Gastrocnemius medialis (tissue), 4 donors: Measurements from ENCODE around the gene ADPRH. TPM values are rescaled to one million over a fixed set of nuclear protein-coding genes. Genes with fewer than 3 reads are reported as not detected.

Experiments used
- ATAC-seq, 2 donors: fragments of 150-250 bp; one replicate each; pipeline ENCODE4 v1.9.1; 2016
- DNase-seq, 2 donors: peaks; one replicate each; pipeline ENCODE4 v3.0.0-alpha.2; 2019
- H3K27ac ChIP-seq, 4 donors: fragments of 200-600 bp; sonication (generic); 1 replicate in 1 of 4; 2 replicates in 3 of 4; pipeline ENCODE4 v1.5.1; 2016 to 2018; ENCODE audit warnings: mild to moderate bottlenecking in 2 of 4, moderate library complexity in 1 of 4
- H3K27me3 ChIP-seq, 3 donors: fragments of 200-600 bp; sonication (generic) in 2 of 3; 1 replicate in 1 of 3; 2 replicates in 2 of 3; pipeline versions ENCODE4 v1.5.1 to v1.6.0; 2016 to 2019; ENCODE audit warnings: mild to moderate bottlenecking in 1 of 3, moderate library complexity in 1 of 3
- H3K36me3 ChIP-seq, 2 donors: fragments of 200-600 bp; sonication (generic) in 1 of 2; one replicate each; pipeline ENCODE4 v1.5.1; 2017 to 2018
- H3K4me1 ChIP-seq, 2 donors: fragments of 200-600 bp; sonication (generic) in 1 of 2; one replicate each; pipeline ENCODE4 v1.5.1; 2016 to 2017; ENCODE audit warnings: mild to moderate bottlenecking in 2 of 2
- H3K4me3 ChIP-seq, 4 donors: fragments of 200-600 bp; sonication (generic) in 3 of 4; 1 replicate in 1 of 4; 2 replicates in 3 of 4; pipeline ENCODE4 v1.5.1; 2016 to 2019; ENCODE audit warnings: mild to moderate bottlenecking in 2 of 4
- H3K9me3 ChIP-seq, 3 donors: fragments of 200-600 bp; sonication (generic) in 2 of 3; 1 replicate in 1 of 3; 2 replicates in 2 of 3; pipeline ENCODE4 v1.5.1; 2016 to 2019
- POLR2A ChIP-seq, 2 donors: fragments of 450-650 bp; IDR thresholded peaks; one replicate each; pipeline ENCODE4 v1.6.1; 2017; ENCODE audit warnings: antibody characterized with exemption in 2 of 2, mild to moderate bottlenecking in 2 of 2, moderate library complexity in 2 of 2
- in situ Hi-C, 4 donors: fragments of 200-750 bp; cut with MboI; loops; one replicate each; pipeline versions ENCODE4 v1.15.0 to v1.8.0; 2017; ENCODE audit warnings: low sequenced_read_pairs in 4 of 4
- intact Hi-C: fragments of 100-400 bp; cut with DNase I; formaldehyde crosslinking; loops from one replicate; pipeline ENCODE4 v1.15.1; 2023; ENCODE audit warnings: low total_unique reads
- total RNA-seq, 4 donors: library from RNA; depleted of rRNA; stranded (reverse); fragments of >200 nt; gene quantifications; one replicate each; pipeline versions ENCODE4 v1.1.0 to v1.2.3, GENCODE V29; 2016
- TF ChIP-seq, protein P1 (sequence below), 5 experiments: fragments of 450-650 bp in 3 of 5; fragments of 200-600 bp in 2 of 5; sonication (generic) in 2 of 5; IDR thresholded peaks in 4 of 5; conservative IDR thresholded peaks in 1 of 5; 1 replicate in 4 of 5; 2 replicates in 1 of 5; pipeline ENCODE4 v1.5.1; 2016 to 2019; ENCODE audit warnings: antibody characterized with exemption in 5 of 5, mild to moderate bottlenecking in 3 of 5, moderate library complexity in 3 of 5

Gene ADPRH
- total RNA-seq, 4 donors from 2014 or later = 8.2 to 15.3 (median 10.3) TPM

GRCh38 chr3:119557877-119558269, 21.4 kb upstream of the ADPRH start:
- H3K27me3 ChIP-seq = no peaks in the 10 kb centered on the region
- in situ Hi-C loops = no loop called here
- no peaks in the 10 kb centered on the region for H3K9me3 ChIP-seq
- H3K36me3 ChIP-seq = no peaks in the 10 kb centered on the region
- TF ChIP-seq POLR2A (IDR thresholded peaks at IDR 0.05) = no peak
- TF ChIP-seq, protein P1, sequence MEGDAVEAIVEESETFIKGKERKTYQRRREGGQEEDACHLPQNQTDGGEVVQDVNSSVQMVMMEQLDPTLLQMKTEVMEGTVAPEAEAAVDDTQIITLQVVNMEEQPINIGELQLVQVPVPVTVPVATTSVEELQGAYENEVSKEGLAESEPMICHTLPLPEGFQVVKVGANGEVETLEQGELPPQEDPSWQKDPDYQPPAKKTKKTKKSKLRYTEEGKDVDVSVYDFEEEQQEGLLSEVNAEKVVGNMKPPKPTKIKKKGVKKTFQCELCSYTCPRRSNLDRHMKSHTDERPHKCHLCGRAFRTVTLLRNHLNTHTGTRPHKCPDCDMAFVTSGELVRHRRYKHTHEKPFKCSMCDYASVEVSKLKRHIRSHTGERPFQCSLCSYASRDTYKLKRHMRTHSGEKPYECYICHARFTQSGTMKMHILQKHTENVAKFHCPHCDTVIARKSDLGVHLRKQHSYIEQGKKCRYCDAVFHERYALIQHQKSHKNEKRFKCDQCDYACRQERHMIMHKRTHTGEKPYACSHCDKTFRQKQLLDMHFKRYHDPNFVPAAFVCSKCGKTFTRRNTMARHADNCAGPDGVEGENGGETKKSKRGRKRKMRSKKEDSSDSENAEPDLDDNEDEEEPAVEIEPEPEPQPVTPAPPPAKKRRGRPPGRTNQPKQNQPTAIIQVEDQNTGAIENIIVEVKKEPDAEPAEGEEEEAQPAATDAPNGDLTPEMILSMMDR (IDR thresholded peaks at IDR 0.05 in 4 of 5, conservative IDR thresholded peaks at IDR 0.05 in 1 of 5) = no peak
- no peak overlapping the region for H3K27ac ChIP-seq
- intact Hi-C loops = no loop called here
- no peak for DNase-seq
- H3K4me3 ChIP-seq = no peak overlapping the region
- ATAC-seq = no peak
- peaks cover 0 to 4% of the 10 kb centered on the region in 2 donors for H3K4me1 ChIP-seq

DNA sequence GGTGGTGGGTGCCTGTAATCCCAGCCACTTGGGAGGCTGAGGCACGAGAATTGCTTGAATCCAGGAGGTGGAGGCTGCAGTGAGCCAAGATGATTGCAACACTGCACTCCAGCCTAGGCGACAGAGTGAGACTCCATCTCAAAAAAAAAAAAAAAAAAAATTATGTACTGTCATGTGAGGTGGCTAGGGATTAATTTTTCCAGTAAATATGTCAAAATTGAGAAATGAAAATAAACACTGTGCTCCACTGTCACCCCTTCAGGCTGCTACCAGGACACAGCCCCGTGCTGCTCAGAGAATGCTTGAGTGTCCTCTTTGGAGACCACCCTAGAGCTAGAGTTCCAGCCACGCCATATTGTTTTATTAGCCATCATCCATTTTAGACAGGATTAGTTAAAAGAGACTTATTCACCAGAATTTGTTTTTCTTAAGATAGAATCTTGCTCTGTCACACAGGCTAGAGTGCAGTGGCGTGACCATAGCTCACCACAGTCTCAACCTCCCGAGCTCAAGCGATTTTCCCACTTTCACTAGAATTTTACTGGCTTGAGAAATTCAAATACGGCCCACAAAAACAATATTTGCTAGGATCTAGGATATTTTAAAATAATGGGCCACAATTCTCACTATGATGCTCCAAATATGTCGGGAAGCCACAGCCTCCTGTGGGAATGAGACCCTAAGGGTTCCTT, 20.5 kb upstream of the ADPRH start:
- Histone ChIP-seq H3K27me3 (no peaks in the 10 kb centered on the region), H3K27ac (no peak overlapping the region), H3K4me1 (peaks cover 0 to 4% of the 10 kb centered on the region in 2 donors), H3K9me3 (no peaks in the 10 kb centered on the region), H3K4me3 (no peak overlapping the region), H3K36me3 (no peaks in the 10 kb centered on the region)
- DNase-seq (no peak), ATAC-seq (no peak)
- in situ Hi-C loops = no loop called here
- intact Hi-C loops = no loop called here
- no peak for TF ChIP-seq POLR2A (IDR thresholded peaks at IDR 0.05)
- TF ChIP-seq, protein P1 (IDR thresholded peaks at IDR 0.05 in 4 of 5, conservative IDR thresholded peaks at IDR 0.05 in 1 of 5) = no peak

DNA sequence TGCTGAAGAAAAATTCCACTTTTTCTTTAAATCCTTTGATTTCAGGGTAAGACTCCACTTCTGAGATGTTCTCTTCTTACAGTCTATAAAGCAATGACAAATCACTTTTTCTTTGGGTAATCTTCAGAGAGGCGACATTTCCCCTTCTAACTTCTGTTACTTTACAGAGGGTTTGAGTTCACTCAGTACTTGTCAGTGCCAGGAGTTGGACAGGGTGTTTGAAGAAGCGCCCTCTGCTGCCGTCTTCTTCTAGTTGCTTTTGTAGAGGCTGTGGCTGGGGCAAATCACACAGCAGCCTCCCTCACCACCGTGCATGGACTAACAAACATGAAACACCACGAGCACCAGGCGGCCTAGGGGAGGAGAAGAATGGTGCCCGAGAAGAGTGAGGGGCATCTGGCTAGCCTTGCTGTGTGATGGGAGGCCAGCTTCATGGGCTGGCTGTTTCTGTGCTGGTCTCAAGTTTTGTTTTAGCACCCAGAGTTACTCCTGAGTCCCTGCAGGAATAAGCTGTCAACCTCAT, 19.8 kb upstream of the ADPRH start, which contains the start of gene CD80:
CD80 (minus strand) TSS at position 174 of the 523 bp plus-strand sequence. CDS start 1,886 bp downstream, outside the sequence.
- peak in 1 of 2 donors; percentile 27 for DNase-seq
- Histone ChIP-seq H3K27ac (no peak within 1 kb of the TSS), H3K4me3 (no peak within 1 kb of the TSS)

DNA sequence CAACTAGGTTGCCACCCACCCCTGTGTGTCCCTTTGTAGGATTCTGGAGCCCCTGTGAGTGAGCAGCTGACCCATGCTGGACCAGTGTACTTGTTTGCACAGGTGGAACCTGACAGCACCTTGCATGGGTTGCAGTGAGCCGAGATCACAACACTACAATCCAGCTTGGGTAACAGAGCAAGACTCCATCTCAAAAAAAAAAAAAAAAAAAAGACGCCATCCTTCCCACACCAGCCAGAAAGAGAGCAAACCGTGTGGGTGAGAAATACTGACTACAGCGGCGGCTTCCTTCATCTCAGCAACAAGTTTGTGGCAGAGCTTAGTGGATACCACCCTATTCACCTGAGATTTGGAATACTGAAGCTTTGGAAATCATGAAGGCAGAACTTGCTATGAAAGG, 19.1 kb upstream of the ADPRH start:
- no peaks in the 10 kb centered on the region for H3K27me3 ChIP-seq
- intact Hi-C loops = no loop called here
- H3K9me3 ChIP-seq = no peaks in the 10 kb centered on the region
- in situ Hi-C loops = no loop called here
- no peaks in the 10 kb centered on the region for H3K36me3 ChIP-seq
- H3K4me3 ChIP-seq = no peak overlapping the region
- no peak overlapping the region for H3K27ac ChIP-seq
- DNase-seq = no peak
- ATAC-seq = no peak
- H3K4me1 ChIP-seq = peaks cover 0 to 4% of the 10 kb centered on the region in 2 donors
- no peak for TF ChIP-seq POLR2A (IDR thresholded peaks at IDR 0.05)
- TF ChIP-seq, protein P1 (IDR thresholded peaks at IDR 0.05 in 4 of 5, conservative IDR thresholded peaks at IDR 0.05 in 1 of 5) = no peak

More for the DNA sequence above, 19.8 kb upstream of the ADPRH start, which contains the start of gene CD80:
- intact Hi-C loops (no loop called here), in situ Hi-C loops (no loop called here)
- Histone ChIP-seq H3K4me1 (peaks cover 0 to 4% of the 10 kb centered on the region in 2 donors), H3K9me3 (no peaks in the 10 kb centered on the region), H3K27me3 (no peaks in the 10 kb centered on the region), H3K36me3 (no peaks in the 10 kb centered on the region)
- no peak for TF ChIP-seq POLR2A (IDR thresholded peaks at IDR 0.05)
- TF ChIP-seq, protein P1 (IDR thresholded peaks at IDR 0.05 in 4 of 5, conservative IDR thresholded peaks at IDR 0.05 in 1 of 5) = peak in 1 of 5 experiments; percentile 28
- ATAC-seq = no peak
